Activated B cell treated with CpG ODN at 0.5 μM for 24 hours (primary cell): ENCODE data around the gene DZIP3. TPM values are rescaled to one million over a fixed set of nuclear protein-coding genes. Genes with fewer than 3 reads are reported as not detected.

Source experiments
- ATAC-seq: fragments of 200-7000 bp; cut with Tn5 transposase; one replicate; pipeline ENCODE4 v1.10.0; 2021; ENCODE audit warnings: low read depth, mild to moderate bottlenecking, moderate library complexity
- CTCF ChIA-PET: fragments of 350-600 bp; sonication (Branson Sonifier 250); formaldehyde crosslinking; loops from one replicate; lab custom pipeline; 2021; ENCODE audit warnings: antibody characterized with exemption; lab: Charles Lee
- POLR2A ChIA-PET: fragments of 350-600 bp; sonication (Branson Sonifier 250); formaldehyde crosslinking; loops from one replicate; lab custom pipeline; 2021; ENCODE audit warnings: antibody characterized with exemption; lab: Charles Lee
- DNase-seq: peaks from one replicate; pipeline ENCODE4 v3.0.0; 2022
- H3K27ac Mint-ChIP-seq: one replicate; pipeline ENCODE4 v1.8.0; 2020; ENCODE audit warnings: mixed read lengths
- H3K27me3 Mint-ChIP-seq: one replicate; pipeline ENCODE4 v1.8.0; 2021; ENCODE audit warnings: mixed read lengths
- H3K36me3 Mint-ChIP-seq: one replicate; pipeline ENCODE4 v1.8.0; 2021; ENCODE audit warnings: low read depth, mixed read lengths
- H3K4me1 Mint-ChIP-seq: one replicate; pipeline ENCODE4 v1.8.0; 2021; ENCODE audit warnings: mixed read lengths
- H3K4me3 Mint-ChIP-seq: one replicate; pipeline ENCODE4 v1.8.0; 2020; ENCODE audit warnings: mild to moderate bottlenecking, mixed read lengths
- H3K9me3 Mint-ChIP-seq: one replicate; pipeline ENCODE4 v1.8.0; 2020; ENCODE audit warnings: mixed read lengths
- CTCF ChIP-seq: fragments of 200-600 bp; IDR thresholded peaks from one replicate; pipeline ENCODE4 v1.8.0; 2022; ENCODE audit warnings: antibody characterized with exemption, mild to moderate bottlenecking
- intact Hi-C: fragments of 100-400 bp; cut with micrococcal nuclease; formaldehyde crosslinking; loops from one replicate; pipeline ENCODE4 v1.15.1; 2024
- total RNA-seq: library from RNA; stranded (reverse); gene quantifications from 2 replicates; pipeline ENCODE4 v1.2.3, GENCODE V29; 2022

The DZIP3 gene
- total RNA-seq, 1 donor from 2014 or later, result 15.5 TPM

GRCh38 chr3:108602935-108603294, 13.4 kb downstream of the DZIP3 start:
- H3K4me1 Mint-ChIP-seq, result peaks cover 30% of the 10 kb centered on the region

GRCh38 chr3:108603691-108604090, 14.2 kb downstream of the DZIP3 start:
- DNase-seq, result no peak
- H3K27me3 Mint-ChIP-seq, result no peaks in the 10 kb centered on the region
- peak; percentile 49 for ATAC-seq
- no peaks in the 10 kb centered on the region for H3K9me3 Mint-ChIP-seq
- intact Hi-C loops, result no loop called here
- ChIA-PET CTCF (interaction anchor here (1.4 kb wide), 1 partner anchor 420 kb away, joined by 6 read pairs; no protein-coding TSS in a partner anchor), POLR2A (interaction anchor here (7.5 kb wide), 1 partner anchor 13 kb away, joined by 96 read pairs; the partner anchor contains the start of genes CIP2A and DZIP3)
- TF ChIP-seq CTCF, result no peak
- H3K4me1 Mint-ChIP-seq, result peaks cover 30% of the 10 kb centered on the region
- H3K4me3 Mint-ChIP-seq, result no peak overlapping the region
- peaks cover 7% of the 10 kb centered on the region for H3K36me3 Mint-ChIP-seq
- peak overlapping the region; percentile 36 for H3K27ac Mint-ChIP-seq

More at GRCh38 chr3:108602935-108603294, 13.4 kb downstream of the DZIP3 start:
- ATAC-seq, result no peak
- peaks cover 5% of the 10 kb centered on the region for H3K36me3 Mint-ChIP-seq
- CTCF ChIA-PET, result interaction anchor here (0.5 to 2.6 kb wide), 3 partner anchors 12 to 664 kb away, joined by 3 to 12 read pairs (median 6); partner anchors contain the start of genes CIP2A and DZIP3
- POLR2A ChIA-PET, result interaction anchor here (1.4 to 7.5 kb wide), 2 partner anchors 12 to 477 kb away, joined by 5 to 96 read pairs; partner anchors contain the start of genes CIP2A and DZIP3
- no peak for DNase-seq
- intact Hi-C loops, result loop anchor here (1.0 kb wide), 1 partner anchor 14 kb away; the partner anchor contains the start of genes CIP2A and DZIP3
- H3K9me3 Mint-ChIP-seq, result no peaks in the 10 kb centered on the region
- H3K27me3 Mint-ChIP-seq, result no peaks in the 10 kb centered on the region
- TF ChIP-seq CTCF, result no peak
- H3K4me3 Mint-ChIP-seq, result peak overlapping the region; percentile 65
- peak overlapping the region; percentile 72 for H3K27ac Mint-ChIP-seq

- no peak for ATAC-seq
- Mint-ChIP-seq H3K9me3 (no peaks in the 10 kb centered on the region), H3K27me3 (no peaks in the 10 kb centered on the region), H3K36me3 (peaks cover 10% of the 10 kb centered on the region), H3K27ac (no peak overlapping the region), H3K4me1 (peaks cover 30% of the 10 kb centered on the region), H3K4me3 (no peak overlapping the region)
- no peak for DNase-seq
- ChIA-PET CTCF (no interaction called here), POLR2A (interaction anchor here (7.5 kb wide), 1 partner anchor 14 kb away, joined by 96 read pairs; the partner anchor contains the start of genes CIP2A and DZIP3)
- TF ChIP-seq CTCF, result no peak
- intact Hi-C loops, result no loop called here
These were observed 15.5 kb downstream of the DZIP3 start for GRCh38 chr3:108605028-108605427.

GRCh38 chr3:108605491-108605890, 16.0 kb downstream of the DZIP3 start:
- DNase-seq, result no peak
- no peak for ATAC-seq
- intact Hi-C loops, result no loop called here
- no peak overlapping the region for H3K4me3 Mint-ChIP-seq
- H3K4me1 Mint-ChIP-seq, result peaks cover 30% of the 10 kb centered on the region
- no peak overlapping the region for H3K27ac Mint-ChIP-seq
- ChIA-PET POLR2A (interaction anchor here (2.5 kb wide), 1 partner anchor 16 kb away, joined by 7 read pairs; the partner anchor contains the start of genes CIP2A and DZIP3), CTCF (no interaction called here)
- H3K27me3 Mint-ChIP-seq, result no peaks in the 10 kb centered on the region
- no peaks in the 10 kb centered on the region for H3K9me3 Mint-ChIP-seq
- H3K36me3 Mint-ChIP-seq, result peaks cover 12% of the 10 kb centered on the region
- no peak for TF ChIP-seq CTCF

- no peak overlapping the region for H3K4me3 Mint-ChIP-seq
- ChIA-PET POLR2A (no interaction called here), CTCF (no interaction called here)
- no peak overlapping the region for H3K27ac Mint-ChIP-seq
- no peaks in the 10 kb centered on the region for H3K9me3 Mint-ChIP-seq
- H3K27me3 Mint-ChIP-seq, result no peaks in the 10 kb centered on the region
- intact Hi-C loops, result no loop called here
- DNase-seq (no peak), ATAC-seq (no peak)
- peaks cover 20% of the 10 kb centered on the region for H3K36me3 Mint-ChIP-seq
- no peak for TF ChIP-seq CTCF
- peaks cover 9% of the 10 kb centered on the region for H3K4me1 Mint-ChIP-seq
These were observed 19.2 kb downstream of the DZIP3 start for GRCh38 chr3:108608750-108609149.
